ENCODE data around the gene CCDC30. TPM values are rescaled to one million over a fixed set of nuclear protein-coding genes. Genes with fewer than 3 reads are reported as not detected.

Gene CCDC30
- total RNA-seq, 2 experiments from 2014 or later, result 1.2 to 1.3 TPM

DNA sequence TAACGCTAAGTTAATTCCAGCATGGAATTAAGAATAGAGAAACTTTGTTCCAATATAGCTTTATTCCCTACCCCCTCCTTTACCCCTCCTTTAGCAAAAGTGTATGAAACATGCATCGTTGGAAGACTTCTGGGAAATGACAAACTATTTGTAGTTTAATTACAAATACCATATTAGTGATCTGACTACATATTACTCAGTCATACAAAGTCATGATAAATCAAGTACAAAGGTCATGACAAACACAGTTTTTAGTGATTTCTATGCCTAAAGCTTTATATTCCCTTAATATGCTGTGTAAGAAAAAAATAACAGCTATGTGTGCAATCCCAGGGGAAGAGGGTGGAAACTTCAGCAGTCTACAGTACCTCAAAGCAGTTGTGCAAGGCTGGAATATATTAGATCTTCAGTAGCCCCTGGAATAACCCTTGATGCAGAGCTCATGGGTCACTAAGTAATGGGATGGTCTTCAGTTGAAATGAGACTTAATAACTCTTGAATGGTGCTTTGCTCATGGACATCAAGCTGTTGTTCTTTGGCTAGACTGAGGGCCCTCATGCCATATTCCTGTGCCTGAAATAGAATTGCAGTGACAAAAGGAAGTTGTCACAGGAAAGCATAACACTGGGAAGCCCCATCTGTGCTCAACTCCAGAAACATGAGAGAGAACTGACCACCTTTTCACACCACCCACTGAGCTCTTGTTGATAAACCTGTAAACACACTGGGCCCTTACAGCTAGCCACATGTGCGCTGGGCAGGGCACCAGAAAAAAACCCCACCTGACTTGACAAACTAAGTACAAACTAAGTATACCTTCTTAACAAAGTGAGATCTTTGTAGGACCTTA, 32.6 kb upstream of the CCDC30 start:
- Mint-ChIP-seq H3K4me1 (ENCODE audit: low read depth) (no peaks in the 10 kb centered on the region), H3K9me3 (no peaks in the 10 kb centered on the region), H3K4me3 (no peak overlapping the region), H3K27me3 (no peaks in the 10 kb centered on the region), H3K27ac (no peak overlapping the region), H3K36me3 (ENCODE audit: low read depth) (no peaks in the 10 kb centered on the region)
- TF ChIP-seq, protein P1, sequence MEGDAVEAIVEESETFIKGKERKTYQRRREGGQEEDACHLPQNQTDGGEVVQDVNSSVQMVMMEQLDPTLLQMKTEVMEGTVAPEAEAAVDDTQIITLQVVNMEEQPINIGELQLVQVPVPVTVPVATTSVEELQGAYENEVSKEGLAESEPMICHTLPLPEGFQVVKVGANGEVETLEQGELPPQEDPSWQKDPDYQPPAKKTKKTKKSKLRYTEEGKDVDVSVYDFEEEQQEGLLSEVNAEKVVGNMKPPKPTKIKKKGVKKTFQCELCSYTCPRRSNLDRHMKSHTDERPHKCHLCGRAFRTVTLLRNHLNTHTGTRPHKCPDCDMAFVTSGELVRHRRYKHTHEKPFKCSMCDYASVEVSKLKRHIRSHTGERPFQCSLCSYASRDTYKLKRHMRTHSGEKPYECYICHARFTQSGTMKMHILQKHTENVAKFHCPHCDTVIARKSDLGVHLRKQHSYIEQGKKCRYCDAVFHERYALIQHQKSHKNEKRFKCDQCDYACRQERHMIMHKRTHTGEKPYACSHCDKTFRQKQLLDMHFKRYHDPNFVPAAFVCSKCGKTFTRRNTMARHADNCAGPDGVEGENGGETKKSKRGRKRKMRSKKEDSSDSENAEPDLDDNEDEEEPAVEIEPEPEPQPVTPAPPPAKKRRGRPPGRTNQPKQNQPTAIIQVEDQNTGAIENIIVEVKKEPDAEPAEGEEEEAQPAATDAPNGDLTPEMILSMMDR (IDR thresholded peaks at IDR 0.05), result no peak
- Histone ChIP-seq H3K4me1 (ENCODE audit: insufficient read depth, low read length) (no peaks in the 10 kb centered on the region), H3K4me3 (ENCODE audit: low read length) (no peak overlapping the region), H3K27ac (ENCODE audit: low read depth in 1 of 2, low read length in 2 of 2) (no peak overlapping the region), H3K9me3 (ENCODE audit: control insufficient read depth in 1 of 2, insufficient read depth in 1 of 2, low read length in 2 of 2) (no peaks in the 10 kb centered on the region), H3K27me3 (ENCODE audit: control insufficient read depth in 1 of 2, insufficient read depth in 2 of 2, low read length in 2 of 2) (no peaks in the 10 kb centered on the region), H3K36me3 (ENCODE audit: insufficient read depth, low read length) (no peaks in the 10 kb centered on the region)
- ChIA-PET POLR2A (no interaction called here), CTCF (interaction anchor here (0.7 kb wide), 1 partner anchor 680 kb away, joined by 4 read pairs; no protein-coding TSS in a partner anchor)
- intact Hi-C loops (cut with DNase I, micrococcal nuclease), result no loop called here
- DNase-seq, result no peak
- ATAC-seq (ENCODE audit: poor library complexity), result no peak

DNA sequence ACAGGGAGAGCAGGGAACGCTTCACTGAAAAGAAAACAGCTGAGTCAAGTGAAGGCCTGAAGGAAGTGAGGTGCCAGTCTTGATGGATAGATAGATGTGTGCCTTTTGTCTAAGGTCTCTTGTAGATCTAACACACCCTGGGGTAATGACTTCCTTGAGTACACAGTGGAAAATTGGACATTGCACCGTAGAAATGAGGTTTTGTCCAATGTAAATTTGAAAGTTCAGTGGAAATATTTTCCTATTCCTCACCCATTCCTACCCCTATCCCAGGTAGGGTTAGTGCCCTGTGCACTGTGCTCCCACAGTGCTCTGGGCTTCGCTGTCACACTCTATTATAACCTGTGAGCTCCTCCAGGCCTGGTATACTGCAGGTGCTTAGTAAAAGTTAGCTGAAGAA, 31.6 kb upstream of the CCDC30 start:
- no peak for ATAC-seq (ENCODE audit: poor library complexity)
- Histone ChIP-seq H3K27me3 (ENCODE audit: control insufficient read depth in 1 of 2, insufficient read depth in 2 of 2, low read length in 2 of 2) (no peaks in the 10 kb centered on the region), H3K27ac (ENCODE audit: low read depth in 1 of 2, low read length in 2 of 2) (no peak overlapping the region), H3K36me3 (ENCODE audit: insufficient read depth, low read length) (no peaks in the 10 kb centered on the region), H3K4me1 (ENCODE audit: insufficient read depth, low read length) (no peaks in the 10 kb centered on the region), H3K9me3 (ENCODE audit: control insufficient read depth in 1 of 2, insufficient read depth in 1 of 2, low read length in 2 of 2) (no peaks in the 10 kb centered on the region), H3K4me3 (ENCODE audit: low read length) (no peak overlapping the region)
- Mint-ChIP-seq H3K36me3 (ENCODE audit: low read depth) (no peaks in the 10 kb centered on the region), H3K9me3 (no peaks in the 10 kb centered on the region), H3K4me1 (ENCODE audit: low read depth) (no peaks in the 10 kb centered on the region), H3K4me3 (no peak overlapping the region), H3K27ac (no peak overlapping the region), H3K27me3 (no peaks in the 10 kb centered on the region)
- intact Hi-C loops (cut with DNase I, micrococcal nuclease), result no loop called here
- ChIA-PET POLR2A (no interaction called here), CTCF (no interaction called here)
- DNase-seq, result no peak
- TF ChIP-seq, protein P1 (IDR thresholded peaks at IDR 0.05), result no peak

DNA sequence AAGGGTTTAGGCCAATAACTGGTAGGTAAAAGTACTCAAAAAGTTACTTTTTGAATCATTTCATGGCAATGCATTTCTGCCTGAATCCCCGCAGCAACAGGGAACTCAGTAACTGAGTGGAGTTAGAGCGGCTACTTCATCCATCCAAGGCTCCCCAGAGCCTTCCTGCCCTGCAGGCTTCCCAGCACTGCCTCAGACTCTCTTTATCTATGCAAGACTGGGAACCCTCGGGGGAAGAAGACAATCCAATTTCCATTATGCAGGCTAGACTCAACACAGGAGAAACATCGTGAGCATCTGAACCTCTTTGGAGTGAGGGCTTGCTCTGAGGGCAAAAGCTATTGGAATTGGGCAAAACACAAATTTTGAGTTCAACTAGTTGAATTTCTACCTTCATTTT, 30.4 kb upstream of the CCDC30 start:
- Mint-ChIP-seq H3K36me3 (ENCODE audit: low read depth) (no peaks in the 10 kb centered on the region), H3K4me3 (no peak overlapping the region), H3K27ac (no peak overlapping the region), H3K9me3 (no peaks in the 10 kb centered on the region), H3K4me1 (ENCODE audit: low read depth) (no peaks in the 10 kb centered on the region), H3K27me3 (no peaks in the 10 kb centered on the region)
- H3K27me3 ChIP-seq (ENCODE audit: control insufficient read depth in 1 of 2, insufficient read depth in 2 of 2, low read length in 2 of 2), result no peaks in the 10 kb centered on the region
- no peaks in the 10 kb centered on the region for H3K4me1 ChIP-seq (ENCODE audit: insufficient read depth, low read length)
- ChIA-PET POLR2A (no interaction called here), CTCF (no interaction called here)
- H3K27ac ChIP-seq (ENCODE audit: low read depth in 1 of 2, low read length in 2 of 2), result no peak overlapping the region
- intact Hi-C loops (cut with DNase I, micrococcal nuclease), result no loop called here
- no peaks in the 10 kb centered on the region for H3K9me3 ChIP-seq (ENCODE audit: control insufficient read depth in 1 of 2, insufficient read depth in 1 of 2, low read length in 2 of 2)
- TF ChIP-seq, protein P1 (IDR thresholded peaks at IDR 0.05), result no peak
- no peak overlapping the region for H3K4me3 ChIP-seq (ENCODE audit: low read length)
- no peak for DNase-seq
- H3K36me3 ChIP-seq (ENCODE audit: insufficient read depth, low read length), result no peaks in the 10 kb centered on the region
- no peak for ATAC-seq (ENCODE audit: poor library complexity)

All from CD4-positive, alpha-beta T cell (primary cell).